GM19023 (cell line): ENCODE results near the gene SPON1.
"Not testable (repeated sequence)": the region's sequence is repeated elsewhere in the genome, so short reads cannot be mapped to it uniquely, and the experiment has no call there.

ENCODE experiments used
- ATAC-seq: cut with Tn5 transposase; IDR thresholded peaks from one replicate; pipeline ENCODE4 v1.9.1; 2021; ENCODE audit warnings: mild to moderate bottlenecking, moderate library complexity; ENCODE audit not compliant: unreplicated experiment

Gene SPON1

GRCh38 chr11:14029971-14030920, 67.7 kb downstream of the SPON1 start:
- no peak for ATAC-seq

- not testable (repeated sequence) for ATAC-seq
Measured at GRCh38 chr11:14035526-14035925, 73.0 kb downstream of the SPON1 start.

GRCh38 chr11:14036469-14036868, 73.9 kb downstream of the SPON1 start:
- ATAC-seq: no peak

- no peak for ATAC-seq
Measured at GRCh38 chr11:14041040-14041439, 78.5 kb downstream of the SPON1 start.

- ATAC-seq: no peak
Measured at GRCh38 chr11:14041565-14041964, 79.0 kb downstream of the SPON1 start.

- no peak for ATAC-seq
Measured at GRCh38 chr11:14042686-14043465, 80.4 kb downstream of the SPON1 start.

- ATAC-seq: no peak
Measured at GRCh38 chr11:14044916-14045315, 82.4 kb downstream of the SPON1 start.

- no peak for ATAC-seq
Measured at GRCh38 chr11:14045417-14045816, 82.9 kb downstream of the SPON1 start.

- ATAC-seq: no peak
Measured at GRCh38 chr11:14052198-14052597, 89.7 kb downstream of the SPON1 start.

GRCh38 chr11:14054116-14055107, 91.9 kb downstream of the SPON1 start:
- no peak for ATAC-seq

- no peak for ATAC-seq
Measured at GRCh38 chr11:14055936-14056335, 93.4 kb downstream of the SPON1 start.

- ATAC-seq: no peak
Measured at GRCh38 chr11:14058061-14058460, 95.5 kb downstream of the SPON1 start.

GRCh38 chr11:14059491-14059890, 97.0 kb downstream of the SPON1 start:
- ATAC-seq: no peak

GRCh38 chr11:14061721-14062120, 99.2 kb downstream of the SPON1 start:
- no peak for ATAC-seq

- ATAC-seq: no peak
Measured at GRCh38 chr11:14065141-14065540, 102.6 kb downstream of the SPON1 start.

- no peak for ATAC-seq
Measured at GRCh38 chr11:14065681-14066080, 103.2 kb downstream of the SPON1 start.

- ATAC-seq: no peak
Measured at GRCh38 chr11:14067686-14068085, 105.2 kb downstream of the SPON1 start.

- ATAC-seq: no peak
Measured at GRCh38 chr11:14070896-14071295, 108.4 kb downstream of the SPON1 start.

GRCh38 chr11:14073849-14074476, 111.4 kb downstream of the SPON1 start:
- no peak for ATAC-seq
